A549 (cell line): ENCODE results near the gene COX6B1. TPM values are rescaled to one million over a fixed set of nuclear protein-coding genes. Genes with fewer than 3 reads are reported as not detected.

ENCODE experiments used
- ATAC-seq, 2 experiments: fragments of 200-7000 bp in 1 of 2; fragments of >200 bp in 1 of 2; cut with Nextera tagmentation in 1 of 2; cut with Tn5 transposase in 1 of 2; 3 replicates each; pipeline versions ENCODE4 v1.8.0 to v1.9.1; 2018 to 2020; ENCODE audit warnings: mild to moderate bottlenecking in 1 of 2, moderate library complexity in 1 of 2
- CTCF ChIA-PET: fragments of 300-600 bp; sonication (Branson Sonifier 250); formaldehyde crosslinking; extraction: SDS; loops from one replicate; lab custom pipeline; 2021; ENCODE audit warnings: antibody characterized with exemption, inconsistent platforms; lab: Yijun Ruan, JAX
- POLR2A ChIA-PET: fragments of 350-600 bp; formaldehyde crosslinking; extraction: SDS; loops from one replicate; lab custom pipeline; 2021; ENCODE audit warnings: antibody characterized with exemption, inconsistent platforms; lab: Yijun Ruan, JAX
- DNase-seq, 2 experiments: peaks; one replicate each; pipeline versions ENCODE4 v3.0.0 to v3.0.0-alpha.2; 2011 to 2016; ENCODE audit warnings: low read depth in 1 of 2, low spot score in 1 of 2
- FAIRE-seq: peaks from 2 replicates; lab custom pipeline; 2011; peaks lifted over from hg19 to GRCh38; lab: Jason Lieb, UNC
- H3K27ac ChIP-seq, 2 experiments: fragments of >200 bp; sonication (Bioruptor Twin); formaldehyde crosslinking; 3 replicates each; pipeline ENCODE4 v1.5.1; 2016 to 2017
- H3K4me1 ChIP-seq: fragments of >200 bp; sonication (Bioruptor Twin); formaldehyde crosslinking; 3 replicates; pipeline ENCODE4 v1.6.1; 2016
- H3K4me2 ChIP-seq: fragments of >200 bp; sonication (Bioruptor Twin); formaldehyde crosslinking; 3 replicates; pipeline ENCODE4 v1.6.1; 2016
- H3K4me3 ChIP-seq: fragments of >200 bp; sonication (Bioruptor Twin); formaldehyde crosslinking; 3 replicates; pipeline ENCODE4 v1.5.1; 2016
- H3K9me3 ChIP-seq: fragments of >200 bp; sonication (Bioruptor Twin); formaldehyde crosslinking; 3 replicates; pipeline ENCODE4 v1.6.1; 2016
- BHLHE40 ChIP-seq: IDR thresholded peaks from 2 replicates; pipeline ENCODE4 v1.6.1; 2012; ENCODE audit warnings: low read depth, low read length, inconsistent platforms
- CBX2 ChIP-seq: fragments of 200-600 bp; sonication (generic); IDR thresholded peaks from 2 replicates; pipeline ENCODE4 v1.6.1; 2016; ENCODE audit warnings: low read depth, mild to moderate bottlenecking, borderline replicate concordance
- CEBPB ChIP-seq, 2 experiments: fragments of >200 bp in 1 of 2; sonication (Bioruptor Twin) in 1 of 2; formaldehyde crosslinking in 1 of 2; IDR thresholded peaks; 2 replicates each; pipeline ENCODE4 v1.6.1; 2012 to 2016
- CHD2 ChIP-seq: fragments of 150-350 bp; IDR thresholded peaks from 2 replicates; pipeline ENCODE4 v1.6.1; 2014; ENCODE audit warnings: low read length; ENCODE audit not compliant: partially characterized antibody
- EHF ChIP-seq: fragments of 250-450 bp; sonication (Bioruptor Pico); IDR thresholded peaks from 2 replicates; pipeline ENCODE4 v1.5.0; 2020; ENCODE audit warnings: mild to moderate bottlenecking
- EP300 ChIP-seq, 2 experiments: fragments of >200 bp; sonication (Bioruptor Twin); formaldehyde crosslinking; IDR thresholded peaks; 2 replicates in 1 of 2; 3 replicates in 1 of 2; pipeline ENCODE4 v1.6.1; 2016 to 2017
- FOSL2 ChIP-seq, 2 experiments: fragments of 450-650 bp in 1 of 2; fragments of >200 bp in 1 of 2; sonication (Bioruptor Twin) in 1 of 2; formaldehyde crosslinking; IDR thresholded peaks; 2 replicates each; pipeline versions ENCODE4 v1.5.0 to v1.6.1; 2016 to 2020; ENCODE audit warnings: mild to moderate bottlenecking in 1 of 2, moderate library complexity in 1 of 2
- FOXS1 ChIP-seq: fragments of 250-450 bp; sonication (Bioruptor Pico); IDR thresholded peaks from 2 replicates; pipeline ENCODE4 v1.5.0; 2020; ENCODE audit warnings: mild to moderate bottlenecking, moderate library complexity
- HEYL ChIP-seq: fragments of 250-450 bp; sonication (Bioruptor Pico); IDR thresholded peaks from 2 replicates; pipeline ENCODE4 v1.8.0; 2021; ENCODE audit warnings: mild to moderate bottlenecking, moderate library complexity
- HOXB13 ChIP-seq: fragments of 250-450 bp; sonication (Bioruptor Pico); IDR thresholded peaks from 2 replicates; pipeline ENCODE4 v1.5.0; 2020; ENCODE audit warnings: low read depth, mild to moderate bottlenecking, moderate library complexity
- JUN ChIP-seq, 2 experiments: fragments of >200 bp; sonication (Bioruptor Twin); formaldehyde crosslinking; IDR thresholded peaks; 2 replicates in 1 of 2; 3 replicates in 1 of 2; pipeline ENCODE4 v1.6.1; 2016 to 2017
- MAFK ChIP-seq: fragments of 450-650 bp; IDR thresholded peaks from 2 replicates; pipeline ENCODE4 v1.6.1; 2014; ENCODE audit not compliant: partially characterized antibody
- NFE2L2 ChIP-seq: fragments of 150-350 bp; conservative IDR thresholded peaks from 2 replicates; pipeline ENCODE4 v1.6.1; 2014; ENCODE audit warnings: low read length
- PHF8 ChIP-seq: fragments of 200-600 bp; sonication (generic); IDR thresholded peaks from 2 replicates; pipeline ENCODE4 v1.6.1; 2016; ENCODE audit warnings: low read depth, mild to moderate bottlenecking, antibody characterized with exemption, moderate library complexity, borderline replicate concordance
- POLR2A ChIP-seq: IDR thresholded peaks from 2 replicates; pipeline ENCODE4 v1.6.1; 2012; ENCODE audit warnings: mild to moderate bottlenecking, low read length
- POLR2AphosphoS2 ChIP-seq: conservative IDR thresholded peaks from 2 replicates; pipeline ENCODE4 v1.6.1; 2012; ENCODE audit warnings: low read length, improper control_type of control experiment, inconsistent platforms
- RAD21 ChIP-seq, 2 experiments: fragments of >200 bp in 1 of 2; sonication (Bioruptor Twin) in 1 of 2; formaldehyde crosslinking in 1 of 2; IDR thresholded peaks in 1 of 2; conservative IDR thresholded peaks in 1 of 2; 2 replicates in 1 of 2; 3 replicates in 1 of 2; pipeline ENCODE4 v1.6.1; 2012 to 2018; ENCODE audit warnings: inconsistent platforms in 1 of 2
- RNF2 ChIP-seq: fragments of 200-600 bp; sonication (generic); IDR thresholded peaks from 2 replicates; pipeline ENCODE4 v1.6.1; 2016; ENCODE audit warnings: low read depth, mild to moderate bottlenecking, antibody characterized with exemption, moderate library complexity, borderline replicate concordance
- SMC3 ChIP-seq: fragments of >200 bp; sonication (Bioruptor Twin); formaldehyde crosslinking; IDR thresholded peaks from 3 replicates; pipeline ENCODE4 v1.6.1; 2018; ENCODE audit warnings: inconsistent platforms
- TFCP2L1 ChIP-seq: fragments of 250-450 bp; sonication (Bioruptor Pico); IDR thresholded peaks from 2 replicates; pipeline ENCODE4 v1.5.0; 2021; ENCODE audit warnings: mild to moderate bottlenecking
- ZSCAN20 ChIP-seq: fragments of 250-450 bp; sonication (Bioruptor Pico); IDR thresholded peaks from 2 replicates; pipeline ENCODE4 v1.8.0; 2022; ENCODE audit warnings: mild to moderate bottlenecking, moderate library complexity
- WGBS: methylation state at CpG from one replicate; pipeline ENCODE4 v1.1.6; 2017; ENCODE audit errors: missing lambda C conversion rate; 5-methylcytosine and 5-hydroxymethylcytosine counted together
- polyA plus RNA-seq, 4 experiments: library from polyadenylated mRNA; depleted of rRNA in 3 of 4; stranded (reverse); fragments of >200 nt; fragmentation: RNase III in 1 of 4; extraction: RNeasy Plus Mini Kit Qiagen cat#74134 plus additional on column Dnase treatment in 1 of 4; gene quantifications; 2 replicates in 3 of 4; 3 replicates in 1 of 4; pipeline ENCODE4 v1.2.3, GENCODE V29; 2011 to 2017
- TF ChIP-seq, protein P1 (sequence below): fragments of >200 bp; sonication (Bioruptor Twin); formaldehyde crosslinking; IDR thresholded peaks from 3 replicates; pipeline ENCODE4 v1.5.1; 2016
- TF ChIP-seq, protein P2 (sequence below): fragments of 250-450 bp; sonication (Bioruptor Pico); IDR thresholded peaks from 2 replicates; pipeline ENCODE4 v1.5.0; 2021; ENCODE audit warnings: mild to moderate bottlenecking, moderate library complexity, borderline replicate concordance
- TF ChIP-seq, protein P3 (sequence below): IDR thresholded peaks from 2 replicates; pipeline ENCODE4 v1.6.1; 2012; ENCODE audit warnings: low read depth, borderline replicate concordance
- TF ChIP-seq, protein P4 (sequence below): fragments of >200 bp; sonication (Bioruptor Twin); formaldehyde crosslinking; IDR thresholded peaks from 2 replicates; pipeline ENCODE4 v1.6.1; 2016
- TF ChIP-seq, protein P5 (sequence below): IDR thresholded peaks from 2 replicates; pipeline ENCODE4 v1.6.1; 2012
- TF ChIP-seq, protein P6 (sequence below): fragments of 250-450 bp; sonication (Bioruptor Pico); IDR thresholded peaks from 2 replicates; pipeline ENCODE4 v1.5.0; 2020; ENCODE audit warnings: low read depth, mild to moderate bottlenecking, moderate library complexity
- TF ChIP-seq, protein P7 (sequence below): fragments of 450-650 bp; IDR thresholded peaks from 2 replicates; pipeline ENCODE4 v1.6.1; 2014; ENCODE audit warnings: antibody characterized with exemption

Gene COX6B1
- polyA plus RNA-seq, 2 of the 4 experiments (the other 2 are of a cell fraction), result 749 to 1,260 TPM

DNA sequence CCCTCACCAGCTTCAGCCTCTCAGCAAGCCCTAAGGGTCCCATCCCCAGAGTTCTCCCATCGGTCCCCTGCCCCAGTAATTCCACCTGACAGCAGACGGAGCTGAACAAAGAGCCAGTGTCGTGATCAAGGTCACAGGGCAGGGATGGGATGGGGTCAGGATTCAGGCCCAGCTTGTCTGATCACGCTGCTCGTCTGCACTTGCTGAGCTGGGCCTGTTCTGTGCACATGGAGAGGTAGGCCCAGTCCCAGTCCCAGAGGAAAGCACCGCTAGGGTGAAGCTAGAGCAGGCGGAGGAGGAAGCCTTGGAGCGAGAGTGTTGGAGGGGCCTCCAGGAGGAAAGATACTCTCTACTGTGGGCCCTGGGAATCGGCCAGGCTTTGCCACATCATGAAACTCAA is 26.4 kb upstream of the COX6B1 start:
- Histone ChIP-seq H3K4me1 (no peaks in the 10 kb centered on the region), H3K4me2 (no peak overlapping the region), H3K9me3 (no peaks in the 10 kb centered on the region), H3K4me3 (no peak overlapping the region), H3K27ac (no peak overlapping the region)
- DNase-seq (no peak), FAIRE-seq (no peak), ATAC-seq (no peak)
- 88% methylated on average over 9 of the region's 9 CpGs for WGBS
- POLR2A ChIA-PET, result interaction anchor here (0.5 to 1.1 kb wide), 2 partner anchors 9 to 54 kb away, joined by 3 to 9 read pairs; partner anchors contain the start of gene HAUS5
- CTCF ChIA-PET, result interaction anchor here (3.5 to 4.0 kb wide), 2 partner anchors 8 to 73 kb away, joined by 20 to 24 read pairs; partner anchors contain the start of gene HAUS5
- TF ChIP-seq TFCP2L1 (CRISPR knock-in tag) (no peak), PHF8 (no peak), FOSL2 (IDR thresholded peaks at IDR 0.05) (no peak), FOSL2 (CRISPR knock-in tag; IDR thresholded peaks at IDR 0.05) (no peak), NFE2L2 (no peak), MAFK (no peak)
- TF ChIP-seq, protein P1, sequence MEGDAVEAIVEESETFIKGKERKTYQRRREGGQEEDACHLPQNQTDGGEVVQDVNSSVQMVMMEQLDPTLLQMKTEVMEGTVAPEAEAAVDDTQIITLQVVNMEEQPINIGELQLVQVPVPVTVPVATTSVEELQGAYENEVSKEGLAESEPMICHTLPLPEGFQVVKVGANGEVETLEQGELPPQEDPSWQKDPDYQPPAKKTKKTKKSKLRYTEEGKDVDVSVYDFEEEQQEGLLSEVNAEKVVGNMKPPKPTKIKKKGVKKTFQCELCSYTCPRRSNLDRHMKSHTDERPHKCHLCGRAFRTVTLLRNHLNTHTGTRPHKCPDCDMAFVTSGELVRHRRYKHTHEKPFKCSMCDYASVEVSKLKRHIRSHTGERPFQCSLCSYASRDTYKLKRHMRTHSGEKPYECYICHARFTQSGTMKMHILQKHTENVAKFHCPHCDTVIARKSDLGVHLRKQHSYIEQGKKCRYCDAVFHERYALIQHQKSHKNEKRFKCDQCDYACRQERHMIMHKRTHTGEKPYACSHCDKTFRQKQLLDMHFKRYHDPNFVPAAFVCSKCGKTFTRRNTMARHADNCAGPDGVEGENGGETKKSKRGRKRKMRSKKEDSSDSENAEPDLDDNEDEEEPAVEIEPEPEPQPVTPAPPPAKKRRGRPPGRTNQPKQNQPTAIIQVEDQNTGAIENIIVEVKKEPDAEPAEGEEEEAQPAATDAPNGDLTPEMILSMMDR, result no peak
- TF ChIP-seq, protein P2, sequence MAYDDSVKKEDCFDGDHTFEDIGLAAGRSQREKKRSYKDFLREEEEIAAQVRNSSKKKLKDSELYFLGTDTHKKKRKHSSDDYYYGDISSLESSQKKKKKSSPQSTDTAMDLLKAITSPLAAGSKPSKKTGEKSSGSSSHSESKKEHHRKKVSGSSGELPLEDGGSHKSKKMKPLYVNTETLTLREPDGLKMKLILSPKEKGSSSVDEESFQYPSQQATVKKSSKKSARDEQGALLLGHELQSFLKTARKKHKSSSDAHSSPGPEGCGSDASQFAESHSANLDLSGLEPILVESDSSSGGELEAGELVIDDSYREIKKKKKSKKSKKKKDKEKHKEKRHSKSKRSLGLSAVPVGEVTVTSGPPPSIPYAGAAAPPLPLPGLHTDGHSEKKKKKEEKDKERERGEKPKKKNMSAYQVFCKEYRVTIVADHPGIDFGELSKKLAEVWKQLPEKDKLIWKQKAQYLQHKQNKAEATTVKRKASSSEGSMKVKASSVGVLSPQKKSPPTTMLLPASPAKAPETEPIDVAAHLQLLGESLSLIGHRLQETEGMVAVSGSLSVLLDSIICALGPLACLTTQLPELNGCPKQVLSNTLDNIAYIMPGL (CRISPR knock-in tag), result no peak

DNA sequence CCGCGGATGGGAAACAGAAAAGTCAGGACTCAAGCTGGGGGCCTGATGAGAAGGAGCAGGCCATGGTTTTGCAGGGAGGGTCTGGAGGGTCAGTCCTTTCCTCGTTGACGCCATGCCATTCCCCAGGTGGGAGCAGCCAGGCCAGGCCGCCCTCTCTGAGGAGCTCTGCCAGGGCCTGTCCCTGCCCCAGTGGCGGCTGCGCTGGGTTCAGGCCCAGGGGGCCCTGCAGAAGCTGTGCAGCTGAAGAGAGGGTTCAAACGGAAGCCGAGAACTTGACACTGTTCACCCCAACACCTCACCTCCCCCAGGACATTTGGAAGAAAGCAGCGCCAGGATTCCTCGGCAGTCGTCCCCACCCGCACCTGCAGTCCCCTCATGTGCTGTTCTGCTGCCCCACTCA is 25.4 kb upstream of the COX6B1 start:
- no peak for ATAC-seq

DNA sequence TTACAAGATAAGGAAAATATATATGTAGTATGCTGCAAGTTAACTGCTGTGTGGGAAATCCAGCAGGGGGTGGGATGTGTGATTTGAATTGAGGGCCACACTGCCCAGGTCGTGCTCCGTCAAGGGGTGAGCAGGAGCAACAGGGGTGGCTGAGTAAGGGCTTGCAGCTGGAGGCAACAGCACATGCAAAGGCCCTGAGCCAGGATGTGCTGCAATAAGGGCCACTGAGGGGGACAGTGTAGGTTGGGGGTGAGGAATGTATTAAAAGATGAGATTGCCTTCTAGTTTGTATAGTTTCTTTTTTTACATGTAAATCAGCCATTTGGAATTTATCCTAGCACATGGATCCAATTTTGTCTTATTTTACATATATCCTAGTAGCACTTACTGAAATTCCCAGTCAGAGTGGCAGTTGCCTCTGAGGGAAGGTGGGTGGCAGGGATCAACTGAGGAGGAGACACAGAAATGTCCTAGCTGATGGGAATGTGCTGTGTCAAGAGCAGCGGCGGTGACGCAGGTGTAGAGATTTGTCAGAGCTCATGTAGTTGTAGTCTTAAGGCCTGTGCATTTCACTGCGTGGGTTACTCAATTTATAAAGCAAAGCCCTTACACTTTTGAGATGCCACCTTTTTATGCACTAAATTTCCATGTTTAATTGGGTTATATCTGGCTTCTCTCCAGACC is 24.7 kb upstream of the COX6B1 start:
- Histone ChIP-seq H3K4me1 (peaks cover 5% of the 10 kb centered on the region; the same call in 1 of the 3 replicates), H3K4me3 (no peak overlapping the region), H3K9me3 (no peaks in the 10 kb centered on the region), H3K27ac (no peak overlapping the region), H3K4me2 (no peak overlapping the region)
- 86% methylated on average over 6 of the region's 6 CpGs for WGBS
- DNase-seq, result no peak
- ChIA-PET POLR2A (interaction anchor here (0.7 kb wide), 1 partner anchor 28 kb away, joined by 6 read pairs; no protein-coding TSS in a partner anchor), CTCF (interaction anchor here (0.6 to 4.0 kb wide), 6 partner anchors 10 to 1194 kb away, joined by 3 to 24 read pairs (median 3); partner anchors contain the start of genes COX6B1 and HAUS5)
- ATAC-seq, result no peak
- peak; percentile 93 for FAIRE-seq
- TF ChIP-seq POLR2AphosphoS2 (no peak), BHLHE40 (no peak), JUN (IDR thresholded peaks at IDR 0.05) (no peak), CBX2 (no peak), CEBPB (IDR thresholded peaks at IDR 0.05) (no peak), FOSL2 (IDR thresholded peaks at IDR 0.05) (no peak), FOSL2 (CRISPR knock-in tag; IDR thresholded peaks at IDR 0.05) (no peak), EHF (CRISPR knock-in tag) (no peak), HOXB13 (CRISPR knock-in tag) (no peak), SMC3 (no peak), RAD21 (conservative IDR thresholded peaks at IDR 0.05 in 1 of 2, IDR thresholded peaks at IDR 0.05 in 1 of 2) (no peak)
- TF ChIP-seq, protein P3, sequence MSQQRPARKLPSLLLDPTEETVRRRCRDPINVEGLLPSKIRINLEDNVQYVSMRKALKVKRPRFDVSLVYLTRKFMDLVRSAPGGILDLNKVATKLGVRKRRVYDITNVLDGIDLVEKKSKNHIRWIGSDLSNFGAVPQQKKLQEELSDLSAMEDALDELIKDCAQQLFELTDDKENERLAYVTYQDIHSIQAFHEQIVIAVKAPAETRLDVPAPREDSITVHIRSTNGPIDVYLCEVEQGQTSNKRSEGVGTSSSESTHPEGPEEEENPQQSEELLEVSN, result no peak
- TF ChIP-seq, protein P4, sequence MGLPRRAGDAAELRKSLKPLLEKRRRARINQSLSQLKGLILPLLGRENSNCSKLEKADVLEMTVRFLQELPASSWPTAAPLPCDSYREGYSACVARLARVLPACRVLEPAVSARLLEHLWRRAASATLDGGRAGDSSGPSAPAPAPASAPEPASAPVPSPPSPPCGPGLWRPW, result no peak
- TF ChIP-seq, protein P5, sequence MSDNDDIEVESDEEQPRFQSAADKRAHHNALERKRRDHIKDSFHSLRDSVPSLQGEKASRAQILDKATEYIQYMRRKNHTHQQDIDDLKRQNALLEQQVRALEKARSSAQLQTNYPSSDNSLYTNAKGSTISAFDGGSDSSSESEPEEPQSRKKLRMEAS, result no peak
- TF ChIP-seq, protein P6, sequence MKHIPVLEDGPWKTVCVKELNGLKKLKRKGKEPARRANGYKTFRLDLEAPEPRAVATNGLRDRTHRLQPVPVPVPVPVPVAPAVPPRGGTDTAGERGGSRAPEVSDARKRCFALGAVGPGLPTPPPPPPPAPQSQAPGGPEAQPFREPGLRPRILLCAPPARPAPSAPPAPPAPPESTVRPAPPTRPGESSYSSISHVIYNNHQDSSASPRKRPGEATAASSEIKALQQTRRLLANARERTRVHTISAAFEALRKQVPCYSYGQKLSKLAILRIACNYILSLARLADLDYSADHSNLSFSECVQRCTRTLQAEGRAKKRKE (CRISPR knock-in tag), result no peak
- TF ChIP-seq, protein P7, sequence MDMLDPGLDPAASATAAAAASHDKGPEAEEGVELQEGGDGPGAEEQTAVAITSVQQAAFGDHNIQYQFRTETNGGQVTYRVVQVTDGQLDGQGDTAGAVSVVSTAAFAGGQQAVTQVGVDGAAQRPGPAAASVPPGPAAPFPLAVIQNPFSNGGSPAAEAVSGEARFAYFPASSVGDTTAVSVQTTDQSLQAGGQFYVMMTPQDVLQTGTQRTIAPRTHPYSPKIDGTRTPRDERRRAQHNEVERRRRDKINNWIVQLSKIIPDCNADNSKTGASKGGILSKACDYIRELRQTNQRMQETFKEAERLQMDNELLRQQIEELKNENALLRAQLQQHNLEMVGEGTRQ, result no peak

More for the DNA sequence above, 25.4 kb upstream of the COX6B1 start:
- H3K27ac ChIP-seq, result no peak overlapping the region
- no peak overlapping the region for H3K4me2 ChIP-seq
- no peak for TF ChIP-seq HEYL
- TF ChIP-seq CHD2, result no peak
- TF ChIP-seq FOXS1, result no peak
- TF ChIP-seq POLR2A, result no peak
- TF ChIP-seq EP300 (IDR thresholded peaks at IDR 0.05), result no peak
- no peak for TF ChIP-seq EHF (CRISPR knock-in tag)
- TF ChIP-seq, protein P4, result no peak
- no peak for TF ChIP-seq RNF2
- TF ChIP-seq ZSCAN20 (CRISPR knock-in tag), result no peak
- TF ChIP-seq, all 56 proteins: peak for 0
- 87% methylated on average over 13 of the region's 13 CpGs for WGBS
- peaks cover 1% of the 10 kb centered on the region; the same call in 1 of the 3 replicates for H3K4me1 ChIP-seq
- H3K9me3 ChIP-seq, result no peaks in the 10 kb centered on the region
- DNase-seq (no peak), FAIRE-seq (no peak)
- H3K4me3 ChIP-seq, result no peak overlapping the region
- POLR2A ChIA-PET, result interaction anchor here (1.1 kb wide), 1 partner anchor 10 kb away, joined by 3 read pairs; the partner anchor contains the start of gene HAUS5
- CTCF ChIA-PET, result interaction anchor here (0.6 to 4.0 kb wide), 8 partner anchors 9 to 267 kb away, joined by 3 to 24 read pairs (median 3); partner anchors contain the start of gene HAUS5
